Ishikawa (cell line): ENCODE results near the gene SMKR1.

Experiments
- CEBPB ChIP-seq: IDR thresholded peaks from 2 replicates; pipeline ENCODE4 v1.6.1; 2012
- CREB1 ChIP-seq: IDR thresholded peaks from 2 replicates; pipeline ENCODE4 v1.6.1; 2012; ENCODE audit warnings: low read depth
- EP300 ChIP-seq: IDR thresholded peaks from 2 replicates; pipeline ENCODE4 v1.6.1; 2012; ENCODE audit warnings: borderline replicate concordance
- FOXM1 ChIP-seq: IDR thresholded peaks from 2 replicates; pipeline ENCODE4 v1.6.1; 2012; ENCODE audit warnings: low read depth, borderline replicate concordance
- RAD21 ChIP-seq: IDR thresholded peaks from 2 replicates; pipeline ENCODE4 v1.6.1; 2012; ENCODE audit warnings: low read depth
- TAF1 ChIP-seq: IDR thresholded peaks from 2 replicates; pipeline ENCODE4 v1.6.1; 2012; ENCODE audit warnings: low read depth, mild to moderate bottlenecking
- TEAD4 ChIP-seq: IDR thresholded peaks from 2 replicates; pipeline ENCODE4 v1.6.1; 2012
- TF ChIP-seq, protein P1 (sequence below): IDR thresholded peaks from 2 replicates; pipeline ENCODE4 v1.6.1; 2012; ENCODE audit warnings: low read depth, mild to moderate bottlenecking
- TF ChIP-seq, protein P2 (sequence below): IDR thresholded peaks from 2 replicates; pipeline ENCODE4 v1.6.1; 2012

GRCh38 chr7:129461809-129462208 lies 40.5 kb upstream of the SMKR1 start:
- no peak for TF ChIP-seq CREB1
- TF ChIP-seq, protein P1, sequence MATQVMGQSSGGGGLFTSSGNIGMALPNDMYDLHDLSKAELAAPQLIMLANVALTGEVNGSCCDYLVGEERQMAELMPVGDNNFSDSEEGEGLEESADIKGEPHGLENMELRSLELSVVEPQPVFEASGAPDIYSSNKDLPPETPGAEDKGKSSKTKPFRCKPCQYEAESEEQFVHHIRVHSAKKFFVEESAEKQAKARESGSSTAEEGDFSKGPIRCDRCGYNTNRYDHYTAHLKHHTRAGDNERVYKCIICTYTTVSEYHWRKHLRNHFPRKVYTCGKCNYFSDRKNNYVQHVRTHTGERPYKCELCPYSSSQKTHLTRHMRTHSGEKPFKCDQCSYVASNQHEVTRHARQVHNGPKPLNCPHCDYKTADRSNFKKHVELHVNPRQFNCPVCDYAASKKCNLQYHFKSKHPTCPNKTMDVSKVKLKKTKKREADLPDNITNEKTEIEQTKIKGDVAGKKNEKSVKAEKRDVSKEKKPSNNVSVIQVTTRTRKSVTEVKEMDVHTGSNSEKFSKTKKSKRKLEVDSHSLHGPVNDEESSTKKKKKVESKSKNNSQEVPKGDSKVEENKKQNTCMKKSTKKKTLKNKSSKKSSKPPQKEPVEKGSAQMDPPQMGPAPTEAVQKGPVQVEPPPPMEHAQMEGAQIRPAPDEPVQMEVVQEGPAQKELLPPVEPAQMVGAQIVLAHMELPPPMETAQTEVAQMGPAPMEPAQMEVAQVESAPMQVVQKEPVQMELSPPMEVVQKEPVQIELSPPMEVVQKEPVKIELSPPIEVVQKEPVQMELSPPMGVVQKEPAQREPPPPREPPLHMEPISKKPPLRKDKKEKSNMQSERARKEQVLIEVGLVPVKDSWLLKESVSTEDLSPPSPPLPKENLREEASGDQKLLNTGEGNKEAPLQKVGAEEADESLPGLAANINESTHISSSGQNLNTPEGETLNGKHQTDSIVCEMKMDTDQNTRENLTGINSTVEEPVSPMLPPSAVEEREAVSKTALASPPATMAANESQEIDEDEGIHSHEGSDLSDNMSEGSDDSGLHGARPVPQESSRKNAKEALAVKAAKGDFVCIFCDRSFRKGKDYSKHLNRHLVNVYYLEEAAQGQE = no peak
- no peak for TF ChIP-seq EP300
- TF ChIP-seq, protein P2, sequence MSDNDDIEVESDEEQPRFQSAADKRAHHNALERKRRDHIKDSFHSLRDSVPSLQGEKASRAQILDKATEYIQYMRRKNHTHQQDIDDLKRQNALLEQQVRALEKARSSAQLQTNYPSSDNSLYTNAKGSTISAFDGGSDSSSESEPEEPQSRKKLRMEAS = no peak
- TF ChIP-seq RAD21 = no peak
- TF ChIP-seq FOXM1 = no peak
- TF ChIP-seq CEBPB = no peak
- no peak for TF ChIP-seq TAF1
- TF ChIP-seq TEAD4 = no peak
